ENCODE measurements around the gene RERG. TPM values are rescaled to one million over a fixed set of nuclear protein-coding genes. Genes with fewer than 3 reads are reported as not detected.

RERG gene
- total RNA-seq, 2 experiments from 2014 or later: not detected

- POLR2A ChIA-PET: no interaction called here
- CTCF ChIA-PET: interaction anchor here (1.1 kb wide), 1 partner anchor 24 kb away, joined by 4 read pairs; the partner anchor contains the start of gene RERG
Observed at GRCh38 chr12:15196678-15197505, 24.3 kb downstream of the RERG start.

GRCh38 chr12:15196221-15196620, 25.0 kb downstream of the RERG start:
- CTCF ChIA-PET: no interaction called here

GRCh38 chr12:15194456-15195368, 26.5 kb downstream of the RERG start:
- ChIA-PET POLR2A (no interaction called here), CTCF (no interaction called here)

More at GRCh38 chr12:15196221-15196620, 25.0 kb downstream of the RERG start:
- POLR2A ChIA-PET: no interaction called here

- CTCF ChIA-PET: no interaction called here
- POLR2A ChIA-PET: no interaction called here
Observed at GRCh38 chr12:15193946-15194345, 27.3 kb downstream of the RERG start.

- POLR2A ChIA-PET: no interaction called here
- CTCF ChIA-PET: no interaction called here
Observed at GRCh38 chr12:15192720-15193119, 28.5 kb downstream of the RERG start.

- ChIA-PET POLR2A (no interaction called here), CTCF (interaction anchor here (1.0 kb wide), 1 partner anchor 34 kb away, joined by 3 read pairs; no protein-coding TSS in a partner anchor)
Observed at GRCh38 chr12:15188127-15188526, 33.1 kb downstream of the RERG start.

- CTCF ChIA-PET: interaction anchor here (0.6 kb wide), 1 partner anchor 41 kb away, joined by 3 read pairs; no protein-coding TSS in a partner anchor
- POLR2A ChIA-PET: no interaction called here
Observed at GRCh38 chr12:15186597-15186996, 34.6 kb downstream of the RERG start.

GRCh38 chr12:15184484-15184883, 36.7 kb downstream of the RERG start:
- ChIA-PET CTCF (no interaction called here), POLR2A (no interaction called here)

- CTCF ChIA-PET: no interaction called here
- POLR2A ChIA-PET: no interaction called here
Observed at GRCh38 chr12:15183821-15184220, 37.4 kb downstream of the RERG start.

- POLR2A ChIA-PET: no interaction called here
- CTCF ChIA-PET: no interaction called here
Observed at GRCh38 chr12:15181017-15181683, 40.1 kb downstream of the RERG start.

GRCh38 chr12:15180325-15180724, 40.9 kb downstream of the RERG start:
- POLR2A ChIA-PET: no interaction called here

GRCh38 chr12:15179672-15180071, 41.5 kb downstream of the RERG start:
- CTCF ChIA-PET: no interaction called here
- POLR2A ChIA-PET: no interaction called here

More at GRCh38 chr12:15180325-15180724, 40.9 kb downstream of the RERG start:
- CTCF ChIA-PET: no interaction called here

GRCh38 chr12:15173142-15173541, 48.1 kb downstream of the RERG start:
- CTCF ChIA-PET: no interaction called here
- POLR2A ChIA-PET: no interaction called here

- POLR2A ChIA-PET: no interaction called here
- CTCF ChIA-PET: no interaction called here
Observed at GRCh38 chr12:15172060-15172822, 49.0 kb downstream of the RERG start.

- POLR2A ChIA-PET: no interaction called here
- CTCF ChIA-PET: interaction anchor here (0.6 kb wide), 1 partner anchor 593 kb away, joined by 3 read pairs; no protein-coding TSS in a partner anchor
Observed at GRCh38 chr12:15171012-15171655, 50.1 kb downstream of the RERG start.

- ChIA-PET POLR2A (no interaction called here), CTCF (no interaction called here)
Observed at GRCh38 chr12:15168026-15168678, 53.1 kb downstream of the RERG start.

GRCh38 chr12:15165012-15165659, 56.1 kb downstream of the RERG start:
- POLR2A ChIA-PET: no interaction called here
- CTCF ChIA-PET: no interaction called here
